Measurements from ENCODE around the gene MPHOSPH8. TPM values are rescaled to one million over a fixed set of nuclear protein-coding genes. Genes with fewer than 3 reads are reported as not detected.
"Not testable (repeated sequence)": the region's sequence is repeated elsewhere in the genome, so short reads cannot be mapped to it uniquely, and the experiment has no call there.

MPHOSPH8 gene
- total and polyA plus RNA-seq, 7 donors: 9.0 to 20.6 (median 12.1) TPM

DNA sequence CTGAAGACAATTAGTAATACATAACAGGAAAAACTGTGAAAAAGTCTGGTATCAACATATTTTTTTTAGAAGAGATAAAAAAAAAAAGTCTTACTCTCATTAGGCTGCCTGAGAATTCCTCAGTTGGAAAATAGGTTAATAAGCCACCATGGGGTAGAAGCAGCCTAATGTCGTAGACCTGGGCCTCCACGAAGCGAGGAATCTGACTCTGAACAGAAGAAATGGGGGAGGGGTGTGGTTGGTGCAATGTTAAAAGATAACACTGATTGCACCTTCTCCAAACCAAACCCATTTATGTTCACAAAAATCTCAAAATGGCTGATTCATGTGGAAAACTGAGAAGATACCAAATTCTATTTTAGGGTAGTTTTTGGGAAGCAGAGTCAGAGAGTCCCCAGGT is 62.4 kb downstream of the MPHOSPH8 start:
- WGBS, 3 donors: 67 to 80% (median 79%) methylated on average over 3 of the region's 3 CpGs

DNA sequence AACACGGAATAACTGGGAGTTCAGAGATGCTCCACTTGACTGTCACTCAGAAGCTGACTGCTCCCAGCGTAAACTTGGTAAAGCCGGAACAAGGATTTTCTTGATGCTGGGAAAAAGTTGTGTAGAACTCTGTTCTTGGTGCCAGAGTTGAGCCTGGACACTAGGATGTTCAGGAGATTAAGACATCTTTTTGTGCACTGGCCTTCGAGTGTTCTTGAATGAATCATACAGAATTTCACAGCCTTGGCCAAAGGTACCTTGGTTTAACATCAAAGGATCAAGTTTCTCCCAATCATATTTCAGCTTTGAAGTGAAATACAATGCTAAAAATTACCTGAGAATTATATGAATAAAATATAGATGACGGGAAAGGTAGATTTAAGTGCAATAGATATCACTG is 67.5 kb downstream of the MPHOSPH8 start:
- not testable (repeated sequence) for H3K27ac ChIP-seq; H3K9me3 ChIP-seq; H3K4me3 ChIP-seq; H3K36me3 ChIP-seq (ENCODE audit: insufficient read depth in 1 of 2, low read depth in 1 of 2); H3K27me3 ChIP-seq (ENCODE audit: insufficient read depth in 3 of 3, low read length in 2 of 3); DNase-seq; H3K4me1 ChIP-seq
- 87 to 91% (median 87%) methylated on average over 3 of the region's 5 CpGs for WGBS, 3 donors
- intact Hi-C loops (cut with DNase I): loop anchor here in 1 of 2 donors (10.0 kb wide), 1 partner anchor 496 kb away; no protein-coding TSS in a partner anchor
- ATAC-seq: peak in 2 of 4 donors; percentile 64 to 79

More for the DNA sequence above, 62.4 kb downstream of the MPHOSPH8 start:
- H3K27me3 ChIP-seq (ENCODE audit: insufficient read depth in 3 of 3, low read length in 2 of 3): no peaks in the 10 kb centered on the region
- TF ChIP-seq, protein P1, sequence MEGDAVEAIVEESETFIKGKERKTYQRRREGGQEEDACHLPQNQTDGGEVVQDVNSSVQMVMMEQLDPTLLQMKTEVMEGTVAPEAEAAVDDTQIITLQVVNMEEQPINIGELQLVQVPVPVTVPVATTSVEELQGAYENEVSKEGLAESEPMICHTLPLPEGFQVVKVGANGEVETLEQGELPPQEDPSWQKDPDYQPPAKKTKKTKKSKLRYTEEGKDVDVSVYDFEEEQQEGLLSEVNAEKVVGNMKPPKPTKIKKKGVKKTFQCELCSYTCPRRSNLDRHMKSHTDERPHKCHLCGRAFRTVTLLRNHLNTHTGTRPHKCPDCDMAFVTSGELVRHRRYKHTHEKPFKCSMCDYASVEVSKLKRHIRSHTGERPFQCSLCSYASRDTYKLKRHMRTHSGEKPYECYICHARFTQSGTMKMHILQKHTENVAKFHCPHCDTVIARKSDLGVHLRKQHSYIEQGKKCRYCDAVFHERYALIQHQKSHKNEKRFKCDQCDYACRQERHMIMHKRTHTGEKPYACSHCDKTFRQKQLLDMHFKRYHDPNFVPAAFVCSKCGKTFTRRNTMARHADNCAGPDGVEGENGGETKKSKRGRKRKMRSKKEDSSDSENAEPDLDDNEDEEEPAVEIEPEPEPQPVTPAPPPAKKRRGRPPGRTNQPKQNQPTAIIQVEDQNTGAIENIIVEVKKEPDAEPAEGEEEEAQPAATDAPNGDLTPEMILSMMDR (IDR thresholded peaks at IDR 0.05): no peak
- intact Hi-C loops (cut with DNase I): no loop called here
- H3K36me3 ChIP-seq (ENCODE audit: insufficient read depth in 1 of 2, low read depth in 1 of 2): no peaks in the 10 kb centered on the region
- DNase-seq: no peak
- no peak overlapping the region for H3K4me3 ChIP-seq
- H3K4me1 ChIP-seq: no peaks in the 10 kb centered on the region
- no peaks in the 10 kb centered on the region for H3K9me3 ChIP-seq
- ATAC-seq: no peak
- H3K27ac ChIP-seq: no peak overlapping the region

DNA sequence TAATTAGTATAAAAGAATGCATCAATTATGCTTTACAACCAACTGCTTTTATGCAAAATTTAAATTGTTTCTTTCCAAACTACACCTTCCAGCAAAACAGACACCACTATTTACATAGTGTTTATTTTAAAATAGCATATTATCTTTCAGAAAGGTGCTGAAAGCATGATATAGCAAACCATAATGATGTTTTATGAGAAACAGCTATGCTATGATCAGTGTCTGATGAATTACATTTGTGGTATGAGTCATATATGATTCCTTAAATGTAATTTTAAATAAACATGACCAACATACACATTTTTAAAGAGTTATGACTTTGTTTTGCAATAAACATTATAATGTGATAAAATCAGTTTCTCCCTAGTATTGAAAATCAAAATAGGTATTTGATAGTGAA is 68.2 kb downstream of the MPHOSPH8 start:
- DNase-seq; H3K27me3 ChIP-seq (ENCODE audit: insufficient read depth in 3 of 3, low read length in 2 of 3); ATAC-seq; H3K4me3 ChIP-seq; H3K36me3 ChIP-seq (ENCODE audit: insufficient read depth in 1 of 2, low read depth in 1 of 2); H3K9me3 ChIP-seq; H3K4me1 ChIP-seq; H3K27ac ChIP-seq: not testable (repeated sequence)
- intact Hi-C loops (cut with DNase I): loop anchor here in 1 of 2 donors (10.0 kb wide), 1 partner anchor 497 kb away; no protein-coding TSS in a partner anchor

DNA sequence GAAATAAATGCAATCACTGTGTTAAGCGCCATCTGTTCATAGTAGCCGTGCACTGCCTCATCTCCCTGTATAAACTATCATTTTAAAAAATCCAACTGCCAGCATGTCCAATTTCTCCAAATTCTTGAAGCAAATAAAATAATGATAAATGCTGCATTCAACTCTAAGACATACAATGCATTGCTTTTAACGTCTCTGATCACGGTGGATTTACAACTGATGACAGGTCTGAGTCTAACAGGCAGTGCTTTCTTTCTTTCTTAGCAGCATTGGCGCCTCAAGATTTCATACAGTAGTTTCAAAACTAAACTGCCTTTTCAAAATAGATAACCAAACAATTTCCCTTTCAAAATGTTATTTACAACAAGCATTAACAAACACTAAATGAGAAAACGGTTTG is 70.8 kb downstream of the MPHOSPH8 start:
- H3K36me3 ChIP-seq (ENCODE audit: insufficient read depth in 1 of 2, low read depth in 1 of 2); H3K4me3 ChIP-seq; DNase-seq; H3K9me3 ChIP-seq; H3K27me3 ChIP-seq (ENCODE audit: insufficient read depth in 3 of 3, low read length in 2 of 3); H3K27ac ChIP-seq; H3K4me1 ChIP-seq; ATAC-seq: not testable (repeated sequence)
- 77 to 89% (median 80%) methylated on average over 6 of the region's 6 CpGs for WGBS, 3 donors
- intact Hi-C loops (cut with DNase I): loop anchor here in 1 of 2 donors (10.0 kb wide), 1 partner anchor 499 kb away; no protein-coding TSS in a partner anchor

DNA sequence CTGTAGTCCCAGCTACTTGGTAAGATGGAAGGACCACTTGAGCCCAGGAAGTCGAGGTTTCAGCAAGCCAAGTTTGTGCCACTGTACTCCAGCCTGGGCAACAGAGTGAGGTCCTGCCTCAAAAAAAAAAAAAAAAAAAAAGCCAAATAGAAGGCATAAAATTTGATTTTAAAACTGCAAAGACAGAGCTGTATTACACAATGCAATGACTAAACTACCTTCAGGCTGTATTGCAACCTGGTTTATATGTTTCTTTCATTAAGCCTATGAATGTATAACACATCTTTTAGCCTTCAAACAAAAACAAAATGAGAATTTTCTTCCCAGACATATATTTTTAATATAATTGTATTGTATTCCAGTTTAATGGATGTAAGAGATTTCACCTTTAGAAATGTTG is 75.6 kb downstream of the MPHOSPH8 start:
- H3K27ac ChIP-seq; ATAC-seq; H3K4me3 ChIP-seq; DNase-seq; H3K9me3 ChIP-seq; H3K4me1 ChIP-seq; H3K27me3 ChIP-seq (ENCODE audit: insufficient read depth in 3 of 3, low read length in 2 of 3); H3K36me3 ChIP-seq (ENCODE audit: insufficient read depth in 1 of 2, low read depth in 1 of 2): not testable (repeated sequence)
- WGBS, 3 donors: 97 to 100% (median 98%) methylated on average over 1 of the region's 1 CpG
- intact Hi-C loops (cut with DNase I): loop anchor here in 1 of 2 donors (10.0 kb wide), 1 partner anchor 504 kb away; no protein-coding TSS in a partner anchor

DNA sequence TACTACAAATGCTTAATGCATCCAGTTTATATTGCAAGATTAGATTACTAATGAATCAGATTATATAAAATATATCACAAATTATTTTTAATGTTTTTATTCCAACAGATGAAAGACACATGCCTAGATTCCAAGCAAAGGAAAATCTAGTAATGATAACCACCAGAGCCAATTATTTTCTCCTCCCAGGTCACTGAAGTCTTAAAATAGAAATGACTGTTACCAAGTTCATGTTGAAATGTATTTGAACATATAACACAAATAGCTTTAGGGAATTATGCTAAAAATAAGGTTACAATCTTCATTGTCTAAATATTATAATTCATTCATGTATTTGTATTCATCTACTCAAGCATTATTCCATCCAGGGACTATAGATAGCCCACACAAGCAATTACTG is 76.3 kb downstream of the MPHOSPH8 start:
- not testable (repeated sequence) for H3K9me3 ChIP-seq; H3K27me3 ChIP-seq (ENCODE audit: insufficient read depth in 3 of 3, low read length in 2 of 3); H3K4me1 ChIP-seq; H3K4me3 ChIP-seq; DNase-seq; H3K36me3 ChIP-seq (ENCODE audit: insufficient read depth in 1 of 2, low read depth in 1 of 2); H3K27ac ChIP-seq
- intact Hi-C loops (cut with DNase I): loop anchor here in 1 of 2 donors (10.0 kb wide), 2 partner anchors 55 to 505 kb away; no protein-coding TSS in a partner anchor
- peak in 3 of 4 donors; percentile 30 to 81 (median 70) for ATAC-seq

DNA sequence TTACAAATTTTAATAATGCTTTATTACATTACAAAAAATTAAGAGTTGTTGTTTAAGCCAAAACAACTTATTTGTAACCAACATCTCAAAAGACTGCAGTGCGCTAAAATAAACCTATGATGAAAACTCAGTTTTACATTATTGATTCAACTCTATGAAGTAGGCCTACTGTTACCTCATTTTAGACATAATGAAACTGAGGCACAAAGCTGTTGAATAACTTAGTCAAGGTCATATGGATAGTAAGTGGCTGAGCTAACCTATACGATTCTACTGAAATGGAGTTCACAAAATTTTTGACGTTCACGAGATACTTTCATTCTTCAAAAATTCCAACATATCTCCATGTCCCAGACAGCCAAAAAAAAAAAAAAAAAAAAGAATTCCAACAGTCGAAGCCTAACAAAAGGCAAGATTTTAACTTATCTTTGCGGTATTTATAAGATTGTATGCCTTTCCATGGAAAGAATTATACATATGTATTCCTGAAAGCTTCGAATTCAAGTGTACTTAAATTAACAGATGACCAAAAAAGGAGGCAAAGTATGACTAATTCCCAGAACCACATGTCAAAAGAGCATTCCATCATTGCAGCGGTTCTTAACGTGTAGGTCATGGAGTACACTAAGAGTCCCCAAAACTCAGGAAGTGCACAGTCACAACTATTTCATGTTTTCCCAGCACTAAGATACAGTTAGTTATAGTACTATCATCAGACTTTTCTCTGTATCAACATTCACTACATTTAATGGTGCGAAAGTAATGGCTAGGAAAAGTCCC is 79.9 kb downstream of the MPHOSPH8 start:
- Histone ChIP-seq H3K27ac (no peak overlapping the region), H3K4me3 (no peak overlapping the region), H3K36me3 (ENCODE audit: insufficient read depth in 1 of 2, low read depth in 1 of 2) (no peaks in the 10 kb centered on the region), H3K4me1 (no peaks in the 10 kb centered on the region), H3K9me3 (no peaks in the 10 kb centered on the region), H3K27me3 (ENCODE audit: insufficient read depth in 3 of 3, low read length in 2 of 3) (no peaks in the 10 kb centered on the region)
- intact Hi-C loops (cut with DNase I): loop anchor here in 1 of 2 donors (10.0 kb wide), 1 partner anchor 51 kb away; no protein-coding TSS in a partner anchor
- TF ChIP-seq, protein P1 (IDR thresholded peaks at IDR 0.05): no peak
- ATAC-seq (peak in 1 of 4 donors; percentile 29), DNase-seq (no peak)
- WGBS, 3 donors: 72 to 79% (median 77%) methylated on average over 10 of the region's 10 CpGs

Measured in psoas muscle (tissue), 8 donors.